ENCODE results near the gene BAHCC1.

DNA sequence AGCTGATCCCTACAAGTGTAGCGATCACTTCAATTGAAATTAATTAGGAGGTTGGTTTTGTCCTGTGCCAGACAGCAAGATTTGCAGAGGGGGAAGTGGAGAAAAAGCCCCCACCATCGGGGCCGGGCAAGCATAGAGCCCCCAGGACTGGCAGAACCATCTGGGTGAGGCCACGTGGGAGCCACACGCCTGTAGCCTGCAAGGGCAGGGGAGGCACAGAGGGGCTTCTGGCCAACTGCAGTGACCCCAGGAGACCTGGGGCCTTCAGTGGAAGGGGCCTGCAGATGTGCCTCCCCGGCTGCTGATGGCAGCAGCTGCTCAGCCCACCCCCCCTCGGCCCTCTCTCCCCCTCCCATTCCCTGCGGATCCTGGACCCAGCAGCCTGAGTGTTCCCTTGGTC lies 54.1 kb downstream of the BAHCC1 start:
- TF ChIP-seq, protein P1, sequence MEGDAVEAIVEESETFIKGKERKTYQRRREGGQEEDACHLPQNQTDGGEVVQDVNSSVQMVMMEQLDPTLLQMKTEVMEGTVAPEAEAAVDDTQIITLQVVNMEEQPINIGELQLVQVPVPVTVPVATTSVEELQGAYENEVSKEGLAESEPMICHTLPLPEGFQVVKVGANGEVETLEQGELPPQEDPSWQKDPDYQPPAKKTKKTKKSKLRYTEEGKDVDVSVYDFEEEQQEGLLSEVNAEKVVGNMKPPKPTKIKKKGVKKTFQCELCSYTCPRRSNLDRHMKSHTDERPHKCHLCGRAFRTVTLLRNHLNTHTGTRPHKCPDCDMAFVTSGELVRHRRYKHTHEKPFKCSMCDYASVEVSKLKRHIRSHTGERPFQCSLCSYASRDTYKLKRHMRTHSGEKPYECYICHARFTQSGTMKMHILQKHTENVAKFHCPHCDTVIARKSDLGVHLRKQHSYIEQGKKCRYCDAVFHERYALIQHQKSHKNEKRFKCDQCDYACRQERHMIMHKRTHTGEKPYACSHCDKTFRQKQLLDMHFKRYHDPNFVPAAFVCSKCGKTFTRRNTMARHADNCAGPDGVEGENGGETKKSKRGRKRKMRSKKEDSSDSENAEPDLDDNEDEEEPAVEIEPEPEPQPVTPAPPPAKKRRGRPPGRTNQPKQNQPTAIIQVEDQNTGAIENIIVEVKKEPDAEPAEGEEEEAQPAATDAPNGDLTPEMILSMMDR (IDR thresholded peaks at IDR 0.05) = no peak
- TF ChIP-seq, protein P2, sequence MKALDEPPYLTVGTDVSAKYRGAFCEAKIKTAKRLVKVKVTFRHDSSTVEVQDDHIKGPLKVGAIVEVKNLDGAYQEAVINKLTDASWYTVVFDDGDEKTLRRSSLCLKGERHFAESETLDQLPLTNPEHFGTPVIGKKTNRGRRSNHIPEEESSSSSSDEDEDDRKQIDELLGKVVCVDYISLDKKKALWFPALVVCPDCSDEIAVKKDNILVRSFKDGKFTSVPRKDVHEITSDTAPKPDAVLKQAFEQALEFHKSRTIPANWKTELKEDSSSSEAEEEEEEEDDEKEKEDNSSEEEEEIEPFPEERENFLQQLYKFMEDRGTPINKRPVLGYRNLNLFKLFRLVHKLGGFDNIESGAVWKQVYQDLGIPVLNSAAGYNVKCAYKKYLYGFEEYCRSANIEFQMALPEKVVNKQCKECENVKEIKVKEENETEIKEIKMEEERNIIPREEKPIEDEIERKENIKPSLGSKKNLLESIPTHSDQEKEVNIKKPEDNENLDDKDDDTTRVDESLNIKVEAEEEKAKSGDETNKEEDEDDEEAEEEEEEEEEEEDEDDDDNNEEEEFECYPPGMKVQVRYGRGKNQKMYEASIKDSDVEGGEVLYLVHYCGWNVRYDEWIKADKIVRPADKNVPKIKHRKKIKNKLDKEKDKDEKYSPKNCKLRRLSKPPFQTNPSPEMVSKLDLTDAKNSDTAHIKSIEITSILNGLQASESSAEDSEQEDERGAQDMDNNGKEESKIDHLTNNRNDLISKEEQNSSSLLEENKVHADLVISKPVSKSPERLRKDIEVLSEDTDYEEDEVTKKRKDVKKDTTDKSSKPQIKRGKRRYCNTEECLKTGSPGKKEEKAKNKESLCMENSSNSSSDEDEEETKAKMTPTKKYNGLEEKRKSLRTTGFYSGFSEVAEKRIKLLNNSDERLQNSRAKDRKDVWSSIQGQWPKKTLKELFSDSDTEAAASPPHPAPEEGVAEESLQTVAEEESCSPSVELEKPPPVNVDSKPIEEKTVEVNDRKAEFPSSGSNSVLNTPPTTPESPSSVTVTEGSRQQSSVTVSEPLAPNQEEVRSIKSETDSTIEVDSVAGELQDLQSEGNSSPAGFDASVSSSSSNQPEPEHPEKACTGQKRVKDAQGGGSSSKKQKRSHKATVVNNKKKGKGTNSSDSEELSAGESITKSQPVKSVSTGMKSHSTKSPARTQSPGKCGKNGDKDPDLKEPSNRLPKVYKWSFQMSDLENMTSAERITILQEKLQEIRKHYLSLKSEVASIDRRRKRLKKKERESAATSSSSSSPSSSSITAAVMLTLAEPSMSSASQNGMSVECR (CRISPR knock-in tag; IDR thresholded peaks at IDR 0.05; ENCODE audit: borderline replicate concordance) = no peak
- TF ChIP-seq ELF4 (CRISPR knock-in tag; IDR thresholded peaks at IDR 0.05; ENCODE audit: low read depth) = no peak
- TF ChIP-seq, protein P3, sequence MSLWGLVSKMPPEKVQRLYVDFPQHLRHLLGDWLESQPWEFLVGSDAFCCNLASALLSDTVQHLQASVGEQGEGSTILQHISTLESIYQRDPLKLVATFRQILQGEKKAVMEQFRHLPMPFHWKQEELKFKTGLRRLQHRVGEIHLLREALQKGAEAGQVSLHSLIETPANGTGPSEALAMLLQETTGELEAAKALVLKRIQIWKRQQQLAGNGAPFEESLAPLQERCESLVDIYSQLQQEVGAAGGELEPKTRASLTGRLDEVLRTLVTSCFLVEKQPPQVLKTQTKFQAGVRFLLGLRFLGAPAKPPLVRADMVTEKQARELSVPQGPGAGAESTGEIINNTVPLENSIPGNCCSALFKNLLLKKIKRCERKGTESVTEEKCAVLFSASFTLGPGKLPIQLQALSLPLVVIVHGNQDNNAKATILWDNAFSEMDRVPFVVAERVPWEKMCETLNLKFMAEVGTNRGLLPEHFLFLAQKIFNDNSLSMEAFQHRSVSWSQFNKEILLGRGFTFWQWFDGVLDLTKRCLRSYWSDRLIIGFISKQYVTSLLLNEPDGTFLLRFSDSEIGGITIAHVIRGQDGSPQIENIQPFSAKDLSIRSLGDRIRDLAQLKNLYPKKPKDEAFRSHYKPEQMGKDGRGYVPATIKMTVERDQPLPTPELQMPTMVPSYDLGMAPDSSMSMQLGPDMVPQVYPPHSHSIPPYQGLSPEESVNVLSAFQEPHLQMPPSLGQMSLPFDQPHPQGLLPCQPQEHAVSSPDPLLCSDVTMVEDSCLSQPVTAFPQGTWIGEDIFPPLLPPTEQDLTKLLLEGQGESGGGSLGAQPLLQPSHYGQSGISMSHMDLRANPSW (CRISPR knock-in tag; conservative IDR thresholded peaks at IDR 0.05; ENCODE audit: low read depth) = no peak
- TF ChIP-seq ESRRA (CRISPR knock-in tag; IDR thresholded peaks at IDR 0.05; ENCODE audit: borderline replicate concordance) = no peak
- TF ChIP-seq, protein P4, sequence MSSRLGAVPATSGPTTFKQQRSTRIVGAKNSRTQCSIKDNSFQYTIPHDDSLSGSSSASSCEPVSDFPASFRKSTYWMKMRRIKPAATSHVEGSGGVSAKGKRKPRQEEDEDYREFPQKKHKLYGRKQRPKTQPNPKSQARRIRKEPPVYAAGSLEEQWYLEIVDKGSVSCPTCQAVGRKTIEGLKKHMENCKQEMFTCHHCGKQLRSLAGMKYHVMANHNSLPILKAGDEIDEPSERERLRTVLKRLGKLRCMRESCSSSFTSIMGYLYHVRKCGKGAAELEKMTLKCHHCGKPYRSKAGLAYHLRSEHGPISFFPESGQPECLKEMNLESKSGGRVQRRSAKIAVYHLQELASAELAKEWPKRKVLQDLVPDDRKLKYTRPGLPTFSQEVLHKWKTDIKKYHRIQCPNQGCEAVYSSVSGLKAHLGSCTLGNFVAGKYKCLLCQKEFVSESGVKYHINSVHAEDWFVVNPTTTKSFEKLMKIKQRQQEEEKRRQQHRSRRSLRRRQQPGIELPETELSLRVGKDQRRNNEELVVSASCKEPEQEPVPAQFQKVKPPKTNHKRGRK (CRISPR knock-in tag; IDR thresholded peaks at IDR 0.05; ENCODE audit: borderline replicate concordance) = no peak
- no peak for TF ChIP-seq NR3C1 (CRISPR knock-in tag; conservative IDR thresholded peaks at IDR 0.05; ENCODE audit: low read depth)
- no peak for TF ChIP-seq JUN (CRISPR knock-in tag; IDR thresholded peaks at IDR 0.05)
- TF ChIP-seq, protein P5, sequence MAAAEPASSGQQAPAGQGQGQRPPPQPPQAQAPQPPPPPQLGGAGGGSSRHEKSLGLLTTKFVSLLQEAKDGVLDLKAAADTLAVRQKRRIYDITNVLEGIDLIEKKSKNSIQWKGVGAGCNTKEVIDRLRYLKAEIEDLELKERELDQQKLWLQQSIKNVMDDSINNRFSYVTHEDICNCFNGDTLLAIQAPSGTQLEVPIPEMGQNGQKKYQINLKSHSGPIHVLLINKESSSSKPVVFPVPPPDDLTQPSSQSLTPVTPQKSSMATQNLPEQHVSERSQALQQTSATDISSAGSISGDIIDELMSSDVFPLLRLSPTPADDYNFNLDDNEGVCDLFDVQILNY (CRISPR knock-in tag; IDR thresholded peaks at IDR 0.05) = no peak
- TF ChIP-seq CBFB (CRISPR knock-in tag; IDR thresholded peaks at IDR 0.05; ENCODE audit: low read depth) = no peak
- TF ChIP-seq, protein P6, sequence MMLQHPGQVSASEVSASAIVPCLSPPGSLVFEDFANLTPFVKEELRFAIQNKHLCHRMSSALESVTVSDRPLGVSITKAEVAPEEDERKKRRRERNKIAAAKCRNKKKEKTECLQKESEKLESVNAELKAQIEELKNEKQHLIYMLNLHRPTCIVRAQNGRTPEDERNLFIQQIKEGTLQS (CRISPR knock-in tag; conservative IDR thresholded peaks at IDR 0.05) = no peak
